ENCODE measurements around the gene PTPN22.

Gene PTPN22

DNA sequence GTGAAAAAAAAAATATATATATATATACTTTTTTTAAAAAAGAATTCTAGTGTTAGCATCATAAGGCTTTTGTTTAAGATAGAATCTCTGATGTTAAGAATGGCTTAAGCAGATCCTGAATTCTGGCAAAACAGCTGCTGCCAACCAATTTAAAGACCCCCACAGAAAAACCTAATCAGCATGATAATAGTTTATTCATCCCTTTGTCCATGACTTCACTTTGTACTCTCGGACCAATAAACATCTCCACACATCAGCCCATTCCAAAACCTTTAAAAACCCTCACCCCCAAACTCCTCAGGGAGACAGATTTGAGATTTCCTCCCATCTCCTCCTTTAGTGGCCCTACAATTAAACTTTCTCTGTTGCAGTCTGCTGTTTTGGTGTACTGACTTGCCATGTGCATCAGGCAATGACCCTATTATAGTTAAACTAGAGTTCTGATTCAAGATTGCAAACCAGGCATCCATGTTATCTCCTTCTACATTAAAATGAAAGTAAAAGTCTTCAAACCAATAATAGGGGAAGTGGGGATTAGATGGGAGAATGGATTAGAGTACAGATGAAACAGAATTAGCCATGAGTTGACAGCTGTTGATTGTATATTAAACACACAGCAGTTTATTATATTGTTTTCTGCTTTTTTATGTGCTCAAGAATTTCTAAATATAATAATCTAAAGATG lies 102.5 kb downstream of the PTPN22 start:
- no peak overlapping the region for H3K27ac ChIP-seq
- no peak for TF ChIP-seq ZFX (IDR thresholded peaks at IDR 0.05; ENCODE audit: borderline replicate concordance)
- TF ChIP-seq CTCF (IDR thresholded peaks at IDR 0.05): no peak

DNA sequence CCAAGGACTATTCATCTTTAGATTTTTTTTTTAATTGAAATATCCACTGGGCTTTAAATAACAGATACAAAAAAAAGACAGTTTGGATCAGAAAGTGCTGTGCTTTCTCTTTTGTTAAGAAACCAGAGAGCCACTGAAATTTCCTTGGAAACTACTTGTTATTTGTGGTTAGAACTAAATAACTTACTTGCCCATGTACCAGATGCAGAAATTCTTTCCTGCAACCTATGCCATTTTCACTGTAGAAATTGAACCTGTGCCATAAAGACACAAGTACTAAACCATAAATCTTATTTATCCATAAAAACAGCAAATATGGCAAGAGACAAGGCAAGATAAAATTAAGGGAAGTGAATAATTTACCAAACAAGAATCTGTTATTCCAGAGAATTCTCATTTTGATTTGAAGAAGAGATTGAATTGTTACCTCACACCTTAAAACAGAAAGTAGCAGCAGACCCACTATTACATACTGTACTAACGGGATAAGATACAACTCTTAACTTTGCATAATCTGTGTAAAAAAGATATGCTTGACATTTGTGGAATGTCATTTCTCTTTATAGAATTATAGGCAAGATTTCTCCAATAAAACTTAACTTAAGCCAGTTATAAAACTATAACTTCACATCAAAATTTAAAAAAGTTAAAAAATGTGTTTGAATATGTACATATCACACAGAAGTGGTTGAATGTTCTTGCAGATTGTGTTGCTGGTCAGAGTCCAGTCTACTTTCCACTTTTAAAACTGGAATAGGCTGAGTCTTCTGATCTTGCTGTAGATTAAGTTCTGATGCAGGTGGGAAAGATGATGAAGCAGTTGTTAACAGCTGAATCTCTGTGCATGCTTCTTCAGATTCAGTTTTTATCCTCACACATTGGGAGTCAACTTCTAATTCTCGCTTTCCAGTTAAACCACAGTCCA lies 105.9 kb downstream of the PTPN22 start:
- no peak for TF ChIP-seq ZFX (IDR thresholded peaks at IDR 0.05; ENCODE audit: borderline replicate concordance)
- no peak for TF ChIP-seq CTCF (IDR thresholded peaks at IDR 0.05)
- no peak overlapping the region for H3K27ac ChIP-seq

Measured in 22Rv1 (cell line).